PFSK-1 (cell line): ENCODE data around the gene PRPH.

Experiments
- FOXP2 ChIP-seq: optimal IDR thresholded peaks from 2 replicates; pipeline ENCODE3; 2011; ENCODE audit warnings: borderline replicate concordance, control low read depth, inconsistent platforms; ENCODE audit not compliant: insufficient read depth; ENCODE audit errors: extremely low read length, extremely low read depth
- POLR2AphosphoS5 ChIP-seq: IDR thresholded peaks from 2 replicates; pipeline ENCODE4 v1.6.1; 2012; ENCODE audit warnings: low read depth, mild to moderate bottlenecking, control low read depth, low read length, moderate library complexity
- SIN3A ChIP-seq: IDR thresholded peaks from 2 replicates; pipeline ENCODE4 v1.6.1; 2012; ENCODE audit warnings: mild to moderate bottlenecking, low read length, moderate library complexity, borderline replicate concordance; ENCODE audit not compliant: insufficient read depth
- TAF1 ChIP-seq: IDR thresholded peaks from 2 replicates; pipeline ENCODE4 v1.6.1; 2012; ENCODE audit warnings: low read length, control low read depth, borderline replicate concordance; ENCODE audit not compliant: insufficient read depth
- TF ChIP-seq, protein P1 (sequence below), 2 experiments: IDR thresholded peaks; 2 replicates each; pipeline versions ENCODE4 v1.6.1 to v1.8.0; 2011 to 2012; ENCODE audit warnings: low read depth in 2 of 2, low read length in 2 of 2, control low read depth in 1 of 2, inconsistent platforms in 1 of 2, mild to moderate bottlenecking in 1 of 2, moderate library complexity in 1 of 2; ENCODE audit not compliant: insufficient read depth in 1 of 2

The PRPH gene

DNA sequence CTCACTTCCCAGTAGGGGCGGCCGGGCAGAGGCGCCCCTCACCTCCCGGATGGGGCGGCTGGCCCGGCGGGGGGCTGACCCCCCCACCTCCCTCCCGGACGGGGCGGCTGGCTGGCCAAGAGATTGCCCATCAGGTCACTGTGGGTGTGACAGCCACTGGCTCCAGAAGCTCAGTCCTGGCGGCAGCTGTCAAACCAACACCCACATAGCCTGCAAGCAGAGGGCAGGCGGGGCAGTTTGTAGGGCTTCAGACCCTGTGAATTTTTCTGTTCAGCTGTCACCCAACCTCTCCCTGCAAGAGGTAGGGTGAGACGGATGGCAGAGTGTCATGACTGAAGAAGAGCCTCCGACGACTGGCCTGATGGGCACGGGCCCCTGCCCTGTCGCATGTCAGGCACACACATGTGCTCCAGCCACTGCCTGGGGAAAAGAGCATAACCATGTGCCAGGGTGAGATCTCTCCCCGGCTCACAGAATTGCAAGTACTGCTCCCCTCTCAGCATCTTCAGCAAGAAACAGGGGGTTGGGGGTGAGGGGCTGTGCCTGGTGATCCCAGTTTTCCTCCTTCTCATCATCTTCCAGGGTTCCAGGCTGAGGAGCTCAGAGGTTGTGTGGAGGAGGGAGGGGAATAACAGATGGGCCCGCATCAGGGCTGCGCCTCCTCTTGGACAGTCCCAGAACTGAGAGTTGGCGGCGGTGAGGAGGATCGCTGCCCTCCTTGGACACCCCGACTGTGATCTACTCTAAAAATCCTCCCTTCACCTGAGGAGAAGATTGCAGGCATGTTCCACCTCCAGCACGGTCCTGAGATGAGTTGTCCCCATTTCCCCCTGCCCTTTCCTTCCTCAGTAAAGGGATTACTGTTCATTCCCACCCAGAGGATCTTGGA lies 11.2 kb upstream of the PRPH start:
- TF ChIP-seq, protein P1, sequence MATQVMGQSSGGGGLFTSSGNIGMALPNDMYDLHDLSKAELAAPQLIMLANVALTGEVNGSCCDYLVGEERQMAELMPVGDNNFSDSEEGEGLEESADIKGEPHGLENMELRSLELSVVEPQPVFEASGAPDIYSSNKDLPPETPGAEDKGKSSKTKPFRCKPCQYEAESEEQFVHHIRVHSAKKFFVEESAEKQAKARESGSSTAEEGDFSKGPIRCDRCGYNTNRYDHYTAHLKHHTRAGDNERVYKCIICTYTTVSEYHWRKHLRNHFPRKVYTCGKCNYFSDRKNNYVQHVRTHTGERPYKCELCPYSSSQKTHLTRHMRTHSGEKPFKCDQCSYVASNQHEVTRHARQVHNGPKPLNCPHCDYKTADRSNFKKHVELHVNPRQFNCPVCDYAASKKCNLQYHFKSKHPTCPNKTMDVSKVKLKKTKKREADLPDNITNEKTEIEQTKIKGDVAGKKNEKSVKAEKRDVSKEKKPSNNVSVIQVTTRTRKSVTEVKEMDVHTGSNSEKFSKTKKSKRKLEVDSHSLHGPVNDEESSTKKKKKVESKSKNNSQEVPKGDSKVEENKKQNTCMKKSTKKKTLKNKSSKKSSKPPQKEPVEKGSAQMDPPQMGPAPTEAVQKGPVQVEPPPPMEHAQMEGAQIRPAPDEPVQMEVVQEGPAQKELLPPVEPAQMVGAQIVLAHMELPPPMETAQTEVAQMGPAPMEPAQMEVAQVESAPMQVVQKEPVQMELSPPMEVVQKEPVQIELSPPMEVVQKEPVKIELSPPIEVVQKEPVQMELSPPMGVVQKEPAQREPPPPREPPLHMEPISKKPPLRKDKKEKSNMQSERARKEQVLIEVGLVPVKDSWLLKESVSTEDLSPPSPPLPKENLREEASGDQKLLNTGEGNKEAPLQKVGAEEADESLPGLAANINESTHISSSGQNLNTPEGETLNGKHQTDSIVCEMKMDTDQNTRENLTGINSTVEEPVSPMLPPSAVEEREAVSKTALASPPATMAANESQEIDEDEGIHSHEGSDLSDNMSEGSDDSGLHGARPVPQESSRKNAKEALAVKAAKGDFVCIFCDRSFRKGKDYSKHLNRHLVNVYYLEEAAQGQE (IDR thresholded peaks at IDR 0.05; ENCODE audit: insufficient read depth in 1 of 2, low read depth in 2 of 2, low read length in 2 of 2): no peak
- TF ChIP-seq POLR2AphosphoS5: no peak
- TF ChIP-seq SIN3A: no peak
- TF ChIP-seq TAF1: no peak
- TF ChIP-seq FOXP2: no peak

DNA sequence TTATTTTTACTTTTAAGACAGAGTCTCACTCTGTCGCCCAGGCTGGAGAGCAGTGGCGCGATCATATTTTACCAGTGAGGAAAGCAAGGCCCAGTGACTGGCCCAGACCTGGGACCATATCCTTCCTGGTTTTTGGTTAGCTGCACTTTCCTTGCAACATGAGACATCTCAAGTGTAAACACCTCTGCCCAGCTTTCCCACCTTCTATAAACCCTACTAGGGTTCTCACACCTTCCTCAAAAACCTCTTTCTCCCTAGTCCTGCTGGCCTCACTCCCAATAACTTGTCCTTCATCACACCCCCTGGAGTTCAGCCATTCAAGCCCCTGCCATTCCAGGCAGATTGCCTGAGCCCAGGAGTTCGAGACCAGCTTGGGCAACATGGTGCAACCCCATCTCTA lies 10.3 kb upstream of the PRPH start:
- TF ChIP-seq SIN3A (no peak), FOXP2 (no peak)

DNA sequence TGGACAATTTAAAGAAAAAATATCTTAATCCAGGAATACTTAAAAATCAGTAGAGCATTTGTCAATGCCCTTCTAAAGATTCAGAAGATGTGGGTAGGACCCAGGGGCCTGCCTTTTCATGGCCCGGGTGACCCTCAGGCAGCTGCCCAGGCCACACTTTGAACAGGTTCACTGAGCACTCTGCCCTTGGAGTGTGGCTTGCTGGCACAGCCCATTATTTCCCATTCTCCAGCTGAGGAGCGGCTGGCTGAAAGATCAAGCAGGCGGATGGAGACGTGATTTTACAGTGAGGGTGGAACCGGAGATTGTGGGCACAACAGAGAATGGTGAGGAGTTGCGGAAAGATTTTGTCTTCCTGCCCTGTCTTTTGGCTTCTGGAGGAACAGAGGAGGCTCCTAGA lies 7.1 kb upstream of the PRPH start:
- TF ChIP-seq TAF1: no peak
- TF ChIP-seq, protein P1 (IDR thresholded peaks at IDR 0.05; ENCODE audit: insufficient read depth in 1 of 2, low read depth in 2 of 2, low read length in 2 of 2): no peak
- TF ChIP-seq POLR2AphosphoS5: no peak

DNA sequence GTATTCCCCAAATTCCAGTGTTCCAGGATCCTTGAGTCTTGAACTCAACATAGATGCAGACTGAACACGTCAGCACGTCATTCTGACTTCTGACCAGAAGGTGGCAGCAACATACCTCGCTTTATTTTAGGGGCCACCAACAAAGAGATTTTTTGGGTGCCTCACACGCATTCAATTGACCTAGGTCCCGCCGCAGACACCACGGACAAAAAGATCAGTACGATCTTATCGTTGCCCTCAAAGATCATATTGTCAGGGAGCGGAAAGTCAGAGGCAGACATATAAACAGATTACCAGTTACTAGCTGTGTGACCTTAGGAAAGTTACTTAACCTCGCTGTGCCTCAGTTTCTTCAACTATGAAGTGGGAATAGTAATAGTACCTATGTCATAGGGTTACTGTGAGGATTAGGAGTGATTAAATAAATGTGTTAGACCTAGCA lies 6.5 kb upstream of the PRPH start:
- TF ChIP-seq FOXP2: no peak
- no peak for TF ChIP-seq POLR2AphosphoS5
- TF ChIP-seq, protein P1 (IDR thresholded peaks at IDR 0.05; ENCODE audit: insufficient read depth in 1 of 2, low read depth in 2 of 2, low read length in 2 of 2): no peak
- TF ChIP-seq SIN3A: no peak
- TF ChIP-seq TAF1: no peak

DNA sequence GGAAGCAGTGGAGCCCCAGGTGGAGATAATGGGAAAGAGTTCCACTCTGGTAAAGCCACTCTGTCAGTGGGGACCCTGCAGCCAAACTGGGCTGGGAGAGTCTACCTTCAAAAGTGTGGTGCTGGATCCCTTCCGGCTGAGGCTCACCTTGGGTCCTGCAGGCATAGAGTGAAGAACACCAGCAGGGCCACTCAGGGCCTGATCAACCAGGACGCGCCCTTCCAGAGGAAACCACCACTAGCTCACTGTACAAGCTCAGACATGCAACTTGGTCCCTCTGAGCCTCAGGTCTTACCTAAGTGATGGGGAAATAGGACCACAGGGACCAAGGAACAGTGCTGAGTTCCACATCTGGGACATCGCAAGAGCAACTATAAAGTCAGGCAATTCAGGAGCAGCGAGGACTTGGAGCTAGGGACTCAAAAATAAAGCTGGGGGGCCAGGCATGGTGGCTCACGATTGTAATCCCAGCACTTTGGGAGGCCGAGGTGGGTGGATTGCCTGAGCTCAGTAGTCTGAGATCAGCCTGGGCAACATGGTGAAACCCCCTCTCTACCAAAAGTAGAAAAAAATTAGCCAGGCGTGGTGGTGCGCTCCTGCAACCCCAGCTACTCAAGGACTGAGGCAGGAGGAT lies 5.9 kb upstream of the PRPH start:
- TF ChIP-seq TAF1 (no peak), POLR2AphosphoS5 (no peak), FOXP2 (no peak), SIN3A (no peak)
- TF ChIP-seq, protein P1 (IDR thresholded peaks at IDR 0.05; ENCODE audit: insufficient read depth in 1 of 2, low read depth in 2 of 2, low read length in 2 of 2): no peak
